ENCODE data around the gene CNGA1.
A peak's percentile ranks its signal among the peaks of the same experiment; 100 is the strongest.

CNGA1 gene

DNA sequence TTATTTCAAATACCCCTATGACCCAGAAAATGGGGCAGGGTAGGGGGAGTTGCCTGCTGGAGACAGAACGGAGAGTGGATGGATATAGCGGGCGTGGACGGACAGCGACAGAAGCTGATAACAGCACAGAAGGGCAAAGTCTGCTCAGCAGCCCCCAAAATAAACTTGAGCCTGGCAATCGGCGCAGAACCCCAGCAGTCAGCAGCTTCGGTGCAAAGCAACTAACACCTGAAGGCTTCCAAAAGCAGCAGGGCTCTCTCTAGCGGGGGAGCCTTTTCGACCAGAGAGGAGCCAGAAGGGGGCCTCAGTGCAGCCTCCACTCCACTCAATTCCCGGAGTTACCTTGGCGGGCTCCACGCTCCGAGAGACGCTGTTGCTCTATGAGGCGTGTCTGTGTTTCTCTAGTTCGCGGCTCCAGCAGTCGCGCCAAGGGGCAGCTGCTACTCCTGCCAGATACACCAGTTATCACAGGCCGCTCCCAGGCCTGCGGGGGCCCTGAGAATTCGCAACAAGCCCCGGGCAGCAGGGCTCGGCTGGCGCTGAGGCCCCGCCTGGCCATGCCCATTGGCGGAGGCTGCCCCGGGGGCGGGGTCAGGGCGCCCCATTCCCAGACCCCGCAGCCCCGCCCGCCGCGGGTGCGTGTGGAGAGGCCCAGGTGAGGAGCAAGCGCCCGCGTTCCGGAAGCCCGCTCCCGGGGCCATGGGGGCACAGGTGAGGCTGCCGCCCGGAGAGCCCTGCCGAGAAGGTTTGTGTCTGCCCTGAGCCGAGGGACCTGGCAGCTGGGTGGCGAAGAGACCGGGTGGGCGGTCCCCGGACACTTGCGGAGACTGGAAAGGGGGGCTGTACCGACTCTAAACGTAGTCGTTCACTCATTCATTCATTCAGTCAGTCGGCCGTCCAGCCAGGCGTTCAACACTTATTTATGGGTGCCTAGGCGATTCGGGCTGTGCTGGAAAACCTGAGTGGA is at the start of gene CNGA1, which contains the start of gene NIPAL1:
TSS of gene CNGA1 (minus strand) at position 541 of the 967 bp plus-strand sequence. CDS start 63,992 bp downstream, outside the sequence.
TSS of gene NIPAL1 (plus strand) at position 632 of the 967 bp plus-strand sequence. CDS start at position 700, 68 bp downstream.
- DNase-seq (ENCODE audit: low spot score): peak; percentile 87

GRCh38 chr4:48065587-48066052 is 49.1 kb upstream of the CNGA1 start:
- no peak for DNase-seq (ENCODE audit: low spot score)

DNA sequence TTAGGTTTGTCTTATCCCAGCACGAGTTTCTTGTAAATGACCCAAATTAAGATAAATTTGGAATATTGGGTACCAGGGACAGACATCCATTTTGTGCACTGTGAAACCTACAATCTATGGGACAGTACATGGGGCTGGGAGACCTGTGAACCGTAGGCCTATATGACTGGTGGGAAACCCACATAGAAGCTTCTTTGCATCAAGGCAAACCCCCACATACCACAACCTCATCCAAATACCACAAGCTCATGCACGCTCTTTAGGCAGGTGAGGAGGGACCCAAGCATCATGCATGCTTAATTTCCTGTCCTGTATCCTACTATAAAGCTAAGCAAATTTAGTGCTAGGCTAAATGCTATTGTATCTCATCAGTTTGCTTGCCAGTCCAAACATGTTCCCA is 47.9 kb upstream of the CNGA1 start:
- DNase-seq (ENCODE audit: low spot score): no peak

DNA sequence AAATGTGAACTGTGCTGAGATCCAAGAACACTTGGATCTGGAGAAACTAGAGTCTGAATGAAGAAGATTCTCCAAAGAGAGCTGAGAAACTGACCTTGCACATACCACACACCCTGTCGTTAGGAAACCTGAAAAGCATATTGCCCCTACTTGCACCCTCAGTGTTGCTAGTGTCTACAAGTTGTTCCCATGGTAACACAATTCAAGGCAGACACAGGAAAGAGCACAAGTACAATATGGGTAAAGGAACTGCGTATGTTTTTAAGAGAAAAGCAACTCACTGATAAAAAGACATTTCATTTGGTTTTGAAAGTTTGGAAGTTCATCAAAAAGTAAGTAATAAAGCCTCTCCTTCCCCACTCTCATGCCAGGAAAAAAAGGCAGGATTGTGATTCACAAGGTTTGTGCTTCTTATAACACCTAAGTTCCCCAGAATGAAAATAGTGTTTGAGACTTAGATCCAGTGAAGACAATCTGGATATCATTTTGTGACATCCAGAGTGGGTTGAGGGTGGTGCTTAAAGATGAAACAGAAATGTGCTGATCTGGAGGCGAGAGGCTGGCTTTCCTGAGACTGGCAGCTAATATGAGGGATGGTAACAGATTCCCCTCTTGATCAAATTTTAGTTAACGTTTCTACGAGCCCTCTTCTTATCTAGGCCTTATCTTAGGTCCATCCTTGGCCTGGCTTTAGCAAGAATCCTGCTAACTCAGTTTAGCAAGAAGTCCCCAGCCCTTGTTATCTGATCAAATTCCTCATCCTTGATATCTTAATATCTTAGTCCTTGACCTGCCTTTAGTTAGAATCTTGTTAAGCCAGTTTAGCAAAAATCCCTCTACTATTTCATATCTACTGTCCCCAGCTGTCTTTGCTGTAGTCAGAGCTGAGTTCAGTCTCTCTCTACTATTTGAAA is 42.4 kb upstream of the CNGA1 start:
- DNase-seq (ENCODE audit: low spot score): no peak

DNA sequence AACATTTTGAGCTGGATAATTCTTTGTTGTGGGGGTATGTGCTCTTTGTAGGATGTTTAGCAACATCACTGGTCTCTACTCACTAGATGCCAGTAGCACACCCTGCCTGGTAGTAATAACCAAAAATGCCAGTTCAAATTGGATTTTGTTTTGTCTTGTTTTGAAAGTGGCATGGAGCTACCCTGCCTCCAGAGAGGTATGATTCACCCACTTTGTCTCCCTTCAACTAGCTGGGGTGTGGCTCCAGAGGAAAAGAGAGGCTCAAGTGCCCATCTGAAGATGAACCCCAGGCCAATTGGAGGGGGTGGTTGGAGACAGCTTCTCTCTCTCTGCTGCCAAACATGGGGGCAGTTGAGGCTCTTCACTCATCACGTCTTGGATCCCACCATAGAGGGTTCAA is 34.6 kb upstream of the CNGA1 start:
- no peak for DNase-seq (ENCODE audit: low spot score)

DNA sequence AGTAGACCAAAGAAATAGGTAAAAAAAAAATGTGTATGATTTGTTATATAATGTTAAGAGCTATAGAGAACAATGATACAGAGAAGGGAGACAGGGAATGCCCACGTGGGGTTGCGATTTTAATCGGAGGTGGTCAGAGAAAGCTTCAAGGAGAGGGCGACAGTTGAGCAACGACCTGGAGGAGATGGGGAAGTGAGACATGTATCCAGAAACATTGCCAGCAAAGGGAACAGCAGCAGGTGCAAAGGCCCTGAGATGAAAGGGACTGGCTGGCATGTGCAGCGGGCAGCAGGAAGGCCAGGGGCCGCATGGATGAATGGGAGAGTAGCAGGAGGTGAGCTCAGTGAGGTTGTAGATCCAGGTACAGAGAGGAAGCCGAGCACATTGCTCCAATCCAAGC is 33.0 kb upstream of the CNGA1 start:
- DNase-seq (ENCODE audit: low spot score): no peak

- DNase-seq (ENCODE audit: low spot score): no peak
Observed at GRCh38 chr4:48047896-48048295, 31.4 kb upstream of the CNGA1 start.

GRCh38 chr4:48047421-48047844 is 31.0 kb upstream of the CNGA1 start:
- DNase-seq (ENCODE audit: low spot score): no peak

DNA sequence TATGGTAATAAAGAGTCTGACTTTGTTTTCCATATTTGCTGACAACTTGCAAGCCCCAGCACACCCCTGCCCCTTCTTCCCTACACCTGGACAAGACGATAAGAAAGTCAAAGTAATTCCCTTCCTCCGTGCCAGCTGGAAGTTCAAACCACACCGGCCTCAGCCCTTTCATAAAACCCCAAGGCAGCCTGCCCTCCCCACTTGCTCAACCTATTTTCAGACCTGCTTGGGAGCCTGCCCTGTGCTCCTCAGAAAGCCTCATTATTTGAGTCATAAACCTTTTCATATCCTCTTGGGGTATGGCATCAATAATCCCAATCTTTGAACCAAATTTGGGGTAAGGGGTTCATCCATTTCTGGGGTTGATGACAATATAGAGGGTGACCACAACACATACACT is 29.6 kb upstream of the CNGA1 start:
- DNase-seq (ENCODE audit: low spot score): no peak

DNA sequence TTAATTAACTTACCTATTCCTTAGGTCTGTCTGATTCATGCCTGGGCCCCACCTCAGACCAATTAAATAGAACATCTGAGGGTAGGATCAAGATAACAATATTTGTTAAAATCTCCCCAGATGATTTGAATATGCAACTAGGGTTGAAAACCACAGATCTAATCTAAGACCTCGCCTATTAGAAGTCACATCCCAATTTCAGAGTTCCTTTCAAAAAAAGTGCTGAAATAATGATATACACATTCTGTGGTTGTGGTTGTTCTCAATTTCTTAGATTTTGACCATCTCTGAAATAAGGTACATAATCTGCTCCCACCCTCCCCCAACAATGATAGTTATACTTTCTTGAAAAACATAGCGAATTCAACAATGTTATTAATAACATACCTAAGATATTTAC is 27.8 kb upstream of the CNGA1 start:
- DNase-seq (ENCODE audit: low spot score): no peak

GRCh38 chr4:48043504-48043903 is 27.0 kb upstream of the CNGA1 start:
- no peak for DNase-seq (ENCODE audit: low spot score)

DNA sequence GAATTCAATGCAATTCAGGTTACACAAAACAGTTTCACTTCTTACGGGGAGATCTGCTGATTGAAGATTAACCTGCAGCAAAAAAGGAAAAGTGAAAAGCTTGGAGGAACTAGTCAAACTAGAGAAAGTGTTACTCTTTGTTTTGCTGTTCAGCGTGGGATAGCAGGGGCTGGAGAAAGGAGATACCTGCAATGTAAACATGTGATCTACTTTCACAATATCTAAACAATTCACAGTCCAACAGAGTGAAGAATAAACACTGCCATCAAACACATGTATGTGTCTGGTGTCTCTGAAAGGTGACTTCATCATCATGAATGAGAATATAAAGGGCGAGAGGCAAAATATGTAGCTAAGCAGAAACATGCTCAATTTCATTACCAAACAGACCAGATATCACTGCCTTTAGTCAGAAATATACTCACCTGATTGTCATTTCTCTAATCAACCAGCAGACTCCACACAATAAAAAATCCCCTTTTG is 26.5 kb upstream of the CNGA1 start:
- DNase-seq (ENCODE audit: low spot score): no peak

DNA sequence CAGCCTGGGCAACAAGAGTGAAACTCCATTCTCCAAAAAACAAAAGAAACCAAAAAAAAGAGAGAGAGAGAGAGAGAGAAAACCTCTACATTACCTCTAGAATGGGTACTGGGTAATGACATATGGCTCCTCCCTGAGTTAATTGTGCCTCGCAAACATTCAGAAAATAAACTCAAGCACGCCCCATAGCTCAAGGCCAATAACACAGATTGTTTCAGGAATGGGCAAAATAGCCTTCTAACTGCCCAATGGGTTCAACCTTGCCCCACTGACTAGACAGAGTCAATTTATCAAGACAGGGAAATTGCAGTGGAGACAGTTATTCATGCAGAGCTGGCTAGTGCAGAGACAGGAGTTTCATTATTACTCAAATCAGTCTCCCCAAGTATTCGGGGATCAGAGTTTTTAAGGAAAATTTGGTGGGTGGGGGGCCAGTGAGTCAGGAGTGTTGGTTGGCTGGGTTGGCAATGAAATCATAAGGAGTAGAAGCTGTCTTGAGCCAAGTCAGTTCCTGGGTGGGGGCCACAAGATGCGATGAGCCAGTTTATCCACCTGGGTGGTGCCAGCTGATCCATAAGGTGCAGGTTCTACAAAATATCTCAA is 25.2 kb upstream of the CNGA1 start:
- no peak for DNase-seq (ENCODE audit: low spot score)

DNA sequence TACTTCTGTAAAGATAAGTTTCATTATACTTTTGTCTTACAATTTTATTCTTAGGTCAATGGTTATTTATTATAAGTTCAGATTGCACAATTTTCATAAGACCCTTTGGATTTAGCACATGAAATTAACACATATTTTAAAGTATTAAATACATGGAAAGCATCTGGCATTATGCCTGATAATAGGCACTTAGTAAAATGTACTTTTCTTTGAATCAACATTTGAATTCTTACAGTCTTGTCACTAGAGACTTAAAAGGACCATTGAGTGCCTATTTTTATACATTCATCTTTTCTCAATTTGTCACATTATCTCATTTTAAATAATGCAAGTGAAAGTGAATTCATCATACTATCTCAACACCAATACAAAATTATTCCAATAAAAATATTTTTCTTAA is 23.1 kb upstream of the CNGA1 start:
- DNase-seq (ENCODE audit: low spot score): no peak

DNA sequence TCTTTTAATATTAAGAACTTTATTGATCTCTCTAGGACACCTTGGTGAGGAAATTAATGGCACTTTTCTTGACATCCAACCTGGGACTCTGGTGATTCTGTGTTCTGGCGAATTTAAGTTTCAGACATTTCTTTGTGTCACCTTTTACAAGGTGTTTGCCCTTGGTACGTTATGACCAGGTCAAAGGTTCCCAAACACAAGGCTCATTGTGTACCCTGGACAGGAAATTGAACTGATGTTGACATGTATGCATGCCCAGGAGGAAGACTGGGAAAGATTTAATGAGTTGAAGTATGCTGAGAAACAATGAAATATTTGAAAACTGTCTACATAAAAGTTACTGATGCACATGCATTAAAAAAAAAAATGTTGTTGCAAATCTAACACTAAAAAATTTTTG is 22.2 kb upstream of the CNGA1 start:
- DNase-seq (ENCODE audit: low spot score): no peak

DNA sequence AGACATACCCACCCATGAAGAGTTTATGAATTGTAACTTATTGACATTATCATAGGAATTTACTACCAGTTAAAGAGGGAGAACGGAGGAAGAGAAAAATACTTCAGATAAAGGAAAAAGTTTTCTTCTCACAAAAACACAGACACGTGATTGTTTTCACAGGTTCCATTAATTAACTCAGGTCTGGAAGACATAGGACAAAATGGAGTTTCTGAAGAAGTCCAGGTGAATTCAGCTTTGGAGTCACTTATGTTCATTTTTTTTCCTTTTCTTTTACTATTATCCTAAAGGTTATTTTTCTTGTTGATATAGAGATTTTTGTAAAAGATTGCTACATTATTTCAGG is 20.6 kb upstream of the CNGA1 start:
- DNase-seq (ENCODE audit: low spot score): no peak

DNA sequence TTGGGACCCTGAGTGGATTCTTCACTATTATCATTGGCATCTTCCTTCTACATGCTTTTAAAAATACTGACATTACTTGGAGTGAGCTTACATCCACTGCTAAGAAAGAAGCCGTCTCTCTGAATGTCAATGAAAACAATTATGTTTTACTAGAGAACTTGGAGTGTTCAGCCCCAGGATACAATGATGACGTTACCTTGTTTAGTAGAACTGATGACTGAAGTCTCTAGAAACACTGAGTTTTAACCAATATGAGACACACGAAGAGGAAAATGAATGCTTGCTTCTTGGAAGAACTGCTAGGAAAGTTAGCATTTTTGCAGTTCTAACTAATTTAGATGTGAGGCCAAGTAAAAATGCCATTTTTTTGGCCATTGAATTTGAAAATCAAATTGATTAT is 19.5 kb upstream of the CNGA1 start:
- no peak for DNase-seq (ENCODE audit: low spot score)

GRCh38 chr4:48033825-48034413 is 17.4 kb upstream of the CNGA1 start:
- peak; percentile 26 for DNase-seq (ENCODE audit: low spot score)

GRCh38 chr4:48033412-48033811 is 16.9 kb upstream of the CNGA1 start:
- DNase-seq (ENCODE audit: low spot score): no peak

GRCh38 chr4:48032721-48033120 is 16.2 kb upstream of the CNGA1 start:
- no peak for DNase-seq (ENCODE audit: low spot score)

GRCh38 chr4:48031802-48032525 is 15.5 kb upstream of the CNGA1 start:
- no peak for DNase-seq (ENCODE audit: low spot score)

All from GM03348 (cell line).